Body of pancreas (tissue), 4 donors: ENCODE data around the gene CNTN2.

ENCODE experiments used
- CTCF ChIP-seq, 7 experiments: fragments of 450-650 bp in 4 of 7; fragments of 200-600 bp in 3 of 7; sonication (generic) in 3 of 7; IDR thresholded peaks; one replicate each; pipeline ENCODE4 v1.5.1; 2016 to 2019; ENCODE audit warnings: antibody characterized with exemption in 7 of 7
- POLR2A ChIP-seq, 3 donors: fragments of 450-650 bp; IDR thresholded peaks; one replicate each; pipeline ENCODE4 v1.6.1; 2016; ENCODE audit warnings: antibody characterized with exemption in 3 of 3, mild to moderate bottlenecking in 2 of 3

DNA sequence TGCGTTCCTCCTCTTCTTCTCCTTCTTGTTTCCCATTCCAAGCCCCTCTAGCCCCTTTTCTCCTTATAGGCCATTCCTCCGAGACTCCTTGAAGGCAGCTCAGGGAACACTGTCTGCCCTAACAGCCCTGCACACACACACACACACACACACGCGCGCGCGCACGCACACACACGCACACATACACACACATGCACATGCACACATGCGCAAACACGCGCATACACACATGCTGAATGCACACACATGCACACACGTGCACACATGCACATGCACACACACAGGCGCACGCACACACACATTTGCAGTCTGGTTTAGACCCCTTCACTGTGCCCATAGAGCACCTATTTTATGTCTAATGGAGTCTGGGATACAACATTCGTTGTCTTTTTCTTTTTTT is 17.8 kb upstream of the CNTN2 start:
- no peak for TF ChIP-seq CTCF (IDR thresholded peaks at IDR 0.05)
- no peak for TF ChIP-seq POLR2A (IDR thresholded peaks at IDR 0.05)
